CD14-positive monocyte (primary cell): ENCODE data around the gene MICU1. TPM values are rescaled to one million over a fixed set of nuclear protein-coding genes. Genes with fewer than 3 reads are reported as not detected.

Source experiments
- DNase-seq, 3 donors: peaks; one replicate each; pipeline ENCODE4 v3.0.0-alpha.2; 2011 to 2022
- H2AFZ ChIP-seq: 2 replicates; pipeline ENCODE4 v1.6.0; 2012; ENCODE audit warnings: mild to moderate bottlenecking, low read depth, low read length, inconsistent platforms; ENCODE audit not compliant: insufficient read depth, poor library complexity, severe bottlenecking
- H3K27ac ChIP-seq, 2 donors: 1 replicate in 1 of 2; 2 replicates in 1 of 2; pipeline ENCODE4 v1.5.1; 2012 to 2013; ENCODE audit warnings: low read length in 2 of 2, control low read depth in 1 of 2, inconsistent platforms in 1 of 2, low read depth in 1 of 2, mild to moderate bottlenecking in 1 of 2
- H3K27me3 ChIP-seq, 2 donors: one replicate each; pipeline versions ENCODE4 v1.6.0 to v1.6.1; 2011 to 2013; ENCODE audit warnings: low read length in 2 of 2; ENCODE audit not compliant: control insufficient read depth in 2 of 2, insufficient read depth in 2 of 2
- H3K36me3 ChIP-seq, 2 donors: replicated peaks in 1 of 2; 1 replicate in 1 of 2; 2 replicates in 1 of 2; pipeline versions ENCODE4 v1.5.1 to v1.6.1; 2012 to 2013; ENCODE audit warnings: low read length in 2 of 2, control low read depth in 1 of 2, inconsistent platforms in 1 of 2, mild to moderate bottlenecking in 1 of 2; ENCODE audit not compliant: insufficient read depth in 2 of 2, control insufficient read depth in 1 of 2
- H3K4me1 ChIP-seq, 2 donors: 1 replicate in 1 of 2; 2 replicates in 1 of 2; pipeline versions ENCODE4 v1.5.1 to v1.6.1; 2012 to 2013; ENCODE audit warnings: low read length in 2 of 2, control low read depth in 1 of 2, inconsistent platforms in 1 of 2, mild to moderate bottlenecking in 1 of 2, moderate library complexity in 1 of 2; ENCODE audit not compliant: insufficient read depth in 2 of 2, control insufficient read depth in 1 of 2
- H3K4me2 ChIP-seq: replicated peaks from 2 replicates; pipeline ENCODE3; 2012; ENCODE audit warnings: low read length, moderate library complexity, mild to moderate bottlenecking; ENCODE audit not compliant: poor library complexity, severe bottlenecking; ENCODE audit errors: extremely low read depth
- H3K4me3 ChIP-seq, 3 experiments: fragments of 200-600 bp in 1 of 3; sonication (generic) in 1 of 3; replicated peaks in 1 of 3; 1 replicate in 2 of 3; 2 replicates in 1 of 3; pipeline ENCODE4 v1.5.1; 2011 to 2013; ENCODE audit warnings: low read length in 3 of 3, mild to moderate bottlenecking in 3 of 3, control low read depth in 2 of 3, low read depth in 2 of 3, inconsistent platforms in 1 of 3, moderate library complexity in 1 of 3
- H3K79me2 ChIP-seq: 2 replicates; pipeline ENCODE4 v1.6.0; 2012; ENCODE audit warnings: mild to moderate bottlenecking, control low read depth, inconsistent platforms, low read length, moderate library complexity; ENCODE audit not compliant: insufficient read depth
- H3K9ac ChIP-seq: 2 replicates; pipeline ENCODE4 v1.6.0; 2017; ENCODE audit warnings: low read length, mild to moderate bottlenecking; ENCODE audit not compliant: insufficient read depth, poor library complexity, severe bottlenecking
- H3K9me3 ChIP-seq, 2 donors: replicated peaks in 1 of 2; 1 replicate in 1 of 2; 2 replicates in 1 of 2; pipeline versions ENCODE4 v1.5.1 to v1.6.1; 2012 to 2013; ENCODE audit warnings: low read length in 2 of 2, control low read depth in 1 of 2; ENCODE audit not compliant: control insufficient read depth in 1 of 2, insufficient read depth in 1 of 2
- H4K20me1 ChIP-seq: 2 replicates; pipeline ENCODE4 v1.6.0; 2012; ENCODE audit warnings: mild to moderate bottlenecking, low read length, control low read depth, moderate library complexity; ENCODE audit not compliant: insufficient read depth
- H3K27ac Mint-ChIP-seq, 7 donors: one replicate each; pipeline ENCODE4 v1.8.0; 2020; ENCODE audit warnings: mild to moderate bottlenecking in 7 of 7, mixed read lengths in 7 of 7, moderate library complexity in 6 of 7, inconsistent platforms in 2 of 7
- H3K27me3 Mint-ChIP-seq, 3 donors: one replicate each; pipeline ENCODE4 v1.8.0; 2021 to 2022; ENCODE audit warnings: low read depth in 3 of 3, mild to moderate bottlenecking in 3 of 3, mixed read lengths in 3 of 3, moderate library complexity in 3 of 3, inconsistent platforms in 1 of 3
- H3K36me3 Mint-ChIP-seq, 2 donors: one replicate each; pipeline ENCODE4 v1.8.0; 2020; ENCODE audit warnings: mixed read lengths in 2 of 2, inconsistent platforms in 1 of 2, mild to moderate bottlenecking in 1 of 2
- H3K4me1 Mint-ChIP-seq: one replicate; pipeline ENCODE4 v1.8.0; 2020; ENCODE audit warnings: mild to moderate bottlenecking, mixed read lengths
- H3K4me3 Mint-ChIP-seq, 2 donors: one replicate each; pipeline ENCODE4 v1.8.0; 2020; ENCODE audit warnings: mild to moderate bottlenecking in 2 of 2, mixed read lengths in 2 of 2, moderate library complexity in 1 of 2
- H3K9me3 Mint-ChIP-seq, 7 donors: one replicate each; pipeline ENCODE4 v1.8.0; 2020 to 2022; ENCODE audit warnings: mixed read lengths in 7 of 7, mild to moderate bottlenecking in 6 of 7, moderate library complexity in 6 of 7, inconsistent platforms in 2 of 7
- WGBS: methylation state at CpG from one replicate; pipeline ENCODE4 v1.1.5; 2013; ENCODE audit warnings: missing lambda C conversion rate; ENCODE audit not compliant: insufficient coverage; 5-methylcytosine and 5-hydroxymethylcytosine counted together
- intact Hi-C, 2 donors: fragments of 100-400 bp; cut with micrococcal nuclease; formaldehyde crosslinking; loops; one replicate each; pipeline versions ENCODE4 v1.15.0 to v1.15.1; 2023
- polyA plus RNA-seq, 3 donors: library from polyadenylated mRNA; depleted of rRNA in 1 of 3; unstranded in 2 of 3; stranded (reverse) in 1 of 3; fragments of 300-500 nt in 2 of 3; fragments of >200 nt in 1 of 3; fragmentation: Illumina TruSeq in 2 of 3; gene quantifications; 1 replicate in 2 of 3; 2 replicates in 1 of 3; pipeline ENCODE4 v1.2.3, GENCODE V29; 2012 to 2021
- TF ChIP-seq, protein P1 (sequence below): fragments of 200-600 bp; IDR thresholded peaks from one replicate; pipeline ENCODE4 v1.8.0; 2022; ENCODE audit warnings: antibody characterized with exemption, mild to moderate bottlenecking

The MICU1 gene
- polyA plus RNA-seq, 3 donors: 51.1 to 76.4 (median 51.7) TPM

DNA sequence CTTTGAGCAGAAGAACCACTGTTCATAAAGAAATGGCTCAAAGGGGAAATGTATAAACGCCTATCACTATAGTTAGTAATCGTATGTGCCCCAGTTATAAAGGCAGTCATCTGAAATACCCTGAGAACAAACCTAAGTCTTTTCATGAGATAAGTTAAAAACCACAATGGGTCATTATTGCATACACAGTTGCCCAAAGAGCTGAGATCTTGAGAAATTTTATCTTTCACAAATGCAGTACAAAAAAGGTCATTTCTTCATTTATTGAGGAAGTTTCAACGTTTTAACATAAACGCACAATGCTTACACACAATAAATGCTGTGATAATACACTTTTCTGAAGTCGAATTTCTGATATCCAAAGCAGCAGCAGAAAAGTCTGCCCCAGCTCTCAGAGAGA, 114.4 kb downstream of the MICU1 start:
- H3K9me3 Mint-ChIP-seq: peaks cover 2 to 12% (median 8%) of the 10 kb centered on the region in 7 donors
- Histone ChIP-seq H3K4me3 (peak overlapping the region in 1 of 3 experiments; percentile 38), H4K20me1 (no peaks in the 10 kb centered on the region), H2AFZ (no peak overlapping the region), H3K27me3 (no peaks in the 10 kb centered on the region), H3K27ac (peak overlapping the region; percentile 80 to 86), H3K4me1 (peaks cover 44 to 57% of the 10 kb centered on the region in 2 donors), H3K79me2 (peaks cover 28% of the 10 kb centered on the region), H3K4me2 (peak overlapping the region; percentile 49), H3K9ac (peak overlapping the region; percentile 41), H3K36me3 (peaks cover 2 to 13% of the 10 kb centered on the region in 2 donors), H3K9me3 (peaks cover 0 to 6% of the 10 kb centered on the region in 2 donors)
- WGBS: 0% methylated on average over 3 of the region's 5 CpGs
- TF ChIP-seq, protein P1, sequence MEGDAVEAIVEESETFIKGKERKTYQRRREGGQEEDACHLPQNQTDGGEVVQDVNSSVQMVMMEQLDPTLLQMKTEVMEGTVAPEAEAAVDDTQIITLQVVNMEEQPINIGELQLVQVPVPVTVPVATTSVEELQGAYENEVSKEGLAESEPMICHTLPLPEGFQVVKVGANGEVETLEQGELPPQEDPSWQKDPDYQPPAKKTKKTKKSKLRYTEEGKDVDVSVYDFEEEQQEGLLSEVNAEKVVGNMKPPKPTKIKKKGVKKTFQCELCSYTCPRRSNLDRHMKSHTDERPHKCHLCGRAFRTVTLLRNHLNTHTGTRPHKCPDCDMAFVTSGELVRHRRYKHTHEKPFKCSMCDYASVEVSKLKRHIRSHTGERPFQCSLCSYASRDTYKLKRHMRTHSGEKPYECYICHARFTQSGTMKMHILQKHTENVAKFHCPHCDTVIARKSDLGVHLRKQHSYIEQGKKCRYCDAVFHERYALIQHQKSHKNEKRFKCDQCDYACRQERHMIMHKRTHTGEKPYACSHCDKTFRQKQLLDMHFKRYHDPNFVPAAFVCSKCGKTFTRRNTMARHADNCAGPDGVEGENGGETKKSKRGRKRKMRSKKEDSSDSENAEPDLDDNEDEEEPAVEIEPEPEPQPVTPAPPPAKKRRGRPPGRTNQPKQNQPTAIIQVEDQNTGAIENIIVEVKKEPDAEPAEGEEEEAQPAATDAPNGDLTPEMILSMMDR: no peak
- peak; percentile 79 to 95 (median 87) for DNase-seq
- intact Hi-C loops: loop anchor here in 1 of 2 donors (10.0 kb wide), 2 partner anchors 53 to 113 kb away; partner anchors contain the start of gene MICU1
- H3K4me1 Mint-ChIP-seq: peaks cover 53% of the 10 kb centered on the region
- H3K27ac Mint-ChIP-seq: peak overlapping the region; percentile 97 to 100 (median 99)
- H3K27me3 Mint-ChIP-seq: no peaks in the 10 kb centered on the region
- peak overlapping the region; percentile 61 to 80 for H3K4me3 Mint-ChIP-seq
- peaks cover 22 to 26% of the 10 kb centered on the region in 2 donors for H3K36me3 Mint-ChIP-seq

DNA sequence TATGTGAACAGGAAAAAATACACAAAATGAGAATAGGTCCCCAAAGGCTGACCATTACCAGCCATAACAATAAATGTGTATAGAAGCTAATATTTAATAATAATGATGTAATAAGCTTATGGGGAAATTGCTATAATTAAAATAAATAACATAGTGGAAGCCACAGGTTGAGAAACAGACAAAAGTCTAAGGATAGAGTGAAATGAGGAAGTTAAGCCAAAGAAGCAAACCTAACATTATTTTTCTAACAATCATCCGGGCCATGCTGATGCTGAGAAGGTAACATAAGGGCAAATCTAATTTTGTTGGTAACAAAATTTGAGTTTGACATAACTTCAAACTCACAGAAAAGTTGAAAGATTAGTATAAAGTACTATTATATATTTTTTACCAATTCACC, 115.9 kb downstream of the MICU1 start:
- Histone ChIP-seq H3K9ac (no peak overlapping the region), H3K79me2 (peaks cover 35% of the 10 kb centered on the region), H3K4me3 (peak overlapping the region in 1 of 3 experiments; percentile 21), H3K4me1 (peaks cover 44 to 57% of the 10 kb centered on the region in 2 donors), H3K4me2 (peak overlapping the region; percentile 30), H4K20me1 (no peaks in the 10 kb centered on the region), H3K36me3 (peaks cover 2 to 28% of the 10 kb centered on the region in 2 donors), H3K27ac (peak overlapping the region in 1 of 2 donors; percentile 86), H3K9me3 (peaks cover 0 to 6% of the 10 kb centered on the region in 2 donors), H3K27me3 (no peaks in the 10 kb centered on the region), H2AFZ (no peak overlapping the region)
- H3K9me3 Mint-ChIP-seq: peaks cover 2 to 9% (median 5%) of the 10 kb centered on the region in 7 donors
- peaks cover 53% of the 10 kb centered on the region for H3K4me1 Mint-ChIP-seq
- H3K4me3 Mint-ChIP-seq: no peak overlapping the region
- DNase-seq: peak; percentile 53 to 79 (median 59)
- peak overlapping the region; percentile 96 to 100 (median 99) for H3K27ac Mint-ChIP-seq
- no CpG with 5 or more reads among the region's 1 CpG for WGBS
- TF ChIP-seq, protein P1: no peak
- no peaks in the 10 kb centered on the region for H3K27me3 Mint-ChIP-seq
- intact Hi-C loops: loop anchor here in 1 of 2 donors (10.0 kb wide), 2 partner anchors 55 to 115 kb away; partner anchors contain the start of gene MICU1
- peaks cover 25 to 28% of the 10 kb centered on the region in 2 donors for H3K36me3 Mint-ChIP-seq
